ENCODE results near the gene APOL2.
A peak's percentile ranks its signal among the peaks of the same experiment; 100 is the strongest.
"Not testable (repeated sequence)": the region's sequence is repeated elsewhere in the genome, so short reads cannot be mapped to it uniquely, and the experiment has no call there.

The APOL2 gene

DNA sequence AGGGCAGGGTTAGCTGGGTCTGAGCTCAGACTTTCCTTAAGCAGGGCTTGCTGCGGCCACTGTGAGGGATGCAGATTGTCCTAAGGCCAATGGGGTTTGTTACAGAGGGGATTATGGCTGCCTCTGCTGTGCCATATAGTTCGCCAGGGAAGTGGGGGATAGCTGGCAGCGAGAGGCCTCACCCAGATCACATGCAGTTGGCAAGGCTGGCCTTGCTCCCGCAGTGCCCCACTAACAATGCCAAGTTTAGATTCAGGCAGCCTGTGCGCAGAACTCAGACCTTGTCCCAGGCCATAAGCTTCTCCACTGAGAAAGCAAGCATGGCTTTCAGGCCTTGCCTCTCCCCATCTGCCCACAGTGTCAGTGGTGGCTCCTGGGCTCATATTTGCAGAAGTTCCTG lies 4.7 kb upstream of the APOL2 start:
- DNase-seq (ENCODE audit: low spot score) = no peak

DNA sequence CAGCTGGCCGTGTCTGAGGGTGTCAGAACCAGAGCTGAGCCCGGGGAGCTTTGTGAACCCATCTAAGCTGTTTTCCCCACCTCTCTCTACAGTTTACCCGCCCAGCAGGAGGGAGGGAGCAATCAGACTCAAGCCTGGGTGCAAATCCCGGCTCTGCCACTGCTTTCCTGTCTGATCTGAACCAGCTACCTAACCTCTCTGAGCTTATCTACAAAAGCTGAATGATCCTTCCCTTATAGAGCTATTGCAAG lies 252 bp downstream of the APOL2 start:
- DNase-seq (ENCODE audit: low spot score) = no peak

DNA sequence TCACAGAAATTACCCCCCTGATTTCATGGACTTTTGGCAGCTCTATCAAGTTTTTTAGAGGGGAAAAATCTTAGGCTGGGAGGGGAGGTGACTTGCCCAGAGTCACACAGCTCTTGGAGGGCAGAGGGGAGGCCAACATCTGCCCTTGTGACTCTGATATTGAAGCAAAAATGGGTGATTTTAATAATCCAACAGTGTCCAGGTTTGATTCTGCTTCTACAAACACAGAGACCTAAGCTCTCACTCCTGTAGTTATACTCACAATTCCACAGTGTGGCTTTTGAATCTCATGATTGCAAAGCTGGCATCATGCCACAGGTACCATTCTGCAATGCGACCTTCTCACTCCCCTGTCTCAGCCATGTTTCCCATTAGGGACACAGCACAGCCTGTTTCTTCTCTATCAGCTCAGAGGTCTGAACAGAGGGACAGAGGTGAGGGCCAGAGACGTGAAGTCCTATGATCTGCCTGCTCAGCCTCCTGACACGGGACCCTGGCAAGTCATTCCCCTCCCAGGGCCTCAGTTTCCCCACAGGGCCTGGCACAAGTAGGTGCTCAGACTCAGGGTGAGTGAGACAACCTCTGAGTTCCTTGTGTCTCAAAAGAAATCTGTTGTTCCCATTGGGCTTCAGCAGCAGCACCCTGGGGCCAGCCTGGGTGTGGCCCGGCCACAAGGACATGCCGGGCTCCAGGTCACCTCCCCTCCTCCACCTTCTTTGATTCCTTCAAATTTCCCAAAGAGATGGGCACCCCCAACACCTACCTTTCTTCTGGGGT lies 766 bp downstream of the APOL2 start:
- DNase-seq (ENCODE audit: low spot score) = peak; percentile 25

GRCh38 chr22:36237462-36238372 lies 1.6 kb downstream of the APOL2 start:
- peak; percentile 56 for DNase-seq (ENCODE audit: low spot score)

GRCh38 chr22:36236388-36237319 lies 2.7 kb downstream of the APOL2 start:
- no peak for DNase-seq (ENCODE audit: low spot score)

DNA sequence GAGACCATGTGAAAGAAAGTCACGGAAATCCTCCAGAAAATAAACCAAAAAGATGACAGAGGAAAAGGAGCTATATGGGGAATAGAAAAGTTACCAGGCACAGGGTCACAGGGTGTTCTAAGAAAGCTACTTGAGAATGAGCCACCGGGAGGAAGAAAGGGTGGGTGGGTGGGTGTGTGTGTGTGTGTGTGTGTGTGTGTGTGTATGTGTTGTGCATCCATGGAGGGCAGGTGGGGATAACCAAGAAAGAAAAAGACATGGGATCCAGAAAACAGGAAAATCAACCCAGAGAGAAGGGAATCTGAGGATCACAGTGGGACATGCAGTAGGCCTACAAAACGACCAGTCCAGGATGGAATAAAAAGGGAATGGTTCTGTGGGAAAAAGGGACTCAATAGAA lies 3.7 kb downstream of the APOL2 start:
- no peak for DNase-seq (ENCODE audit: low spot score)

- no peak for DNase-seq (ENCODE audit: low spot score)
These were observed 4.4 kb downstream of the APOL2 start for GRCh38 chr22:36234919-36235318.

DNA sequence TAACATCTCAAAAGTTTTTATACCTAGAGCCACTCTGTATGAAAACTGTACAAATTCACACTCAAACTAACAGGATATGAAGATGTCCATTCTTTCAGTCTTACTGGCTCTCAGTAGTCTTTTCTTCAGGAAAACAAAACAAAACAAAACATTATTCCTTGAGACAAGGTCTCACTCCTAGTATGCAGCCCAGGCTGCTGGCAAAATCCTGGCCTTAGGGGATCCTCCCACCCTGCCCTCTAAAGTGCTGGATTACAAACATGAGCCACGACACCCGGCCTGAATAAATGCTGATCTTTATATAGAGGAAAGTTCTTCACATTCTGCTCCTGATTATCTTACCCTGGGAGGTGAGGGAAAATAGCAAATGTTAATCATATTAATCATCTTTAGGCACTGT lies 5.1 kb downstream of the APOL2 start:
- DNase-seq (ENCODE audit: low spot score) = no peak

- no peak for DNase-seq (ENCODE audit: low spot score)
These were observed 5.5 kb downstream of the APOL2 start for GRCh38 chr22:36233796-36234195.

DNA sequence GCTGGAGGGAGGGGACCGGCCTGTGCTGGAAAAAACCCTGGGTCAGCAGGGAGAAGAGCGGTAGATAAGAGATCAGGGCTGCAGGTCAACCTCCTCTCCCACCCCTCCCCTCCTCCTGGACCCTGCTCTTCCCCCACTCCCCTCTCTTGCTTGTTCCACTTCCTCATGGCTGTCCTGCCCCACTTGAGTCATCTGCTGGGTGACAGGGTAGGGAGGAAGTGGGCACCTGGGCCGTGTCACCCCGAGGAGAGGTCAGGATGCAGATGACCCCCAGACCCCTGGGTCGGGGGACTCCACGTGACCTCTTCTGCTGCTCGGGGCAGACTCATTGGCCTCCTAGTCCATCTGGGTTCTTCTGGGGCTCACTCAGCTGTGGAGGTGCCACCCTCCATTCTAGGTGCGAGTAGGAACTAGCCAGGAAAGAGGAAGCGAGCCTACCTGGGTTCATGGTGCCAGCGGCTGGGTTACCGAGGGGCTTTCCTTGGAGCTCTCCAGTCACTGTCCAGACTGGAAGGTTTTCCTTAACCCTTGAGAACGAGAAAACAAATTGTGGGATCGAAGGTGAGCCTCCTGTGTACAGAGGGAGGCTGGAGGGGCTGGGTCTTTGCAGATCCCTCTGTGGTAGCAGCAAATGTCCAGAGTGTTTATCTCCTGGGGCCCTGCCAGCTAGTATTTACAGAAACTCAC lies 6.5 kb downstream of the APOL2 start:
- no peak for DNase-seq (ENCODE audit: low spot score)

DNA sequence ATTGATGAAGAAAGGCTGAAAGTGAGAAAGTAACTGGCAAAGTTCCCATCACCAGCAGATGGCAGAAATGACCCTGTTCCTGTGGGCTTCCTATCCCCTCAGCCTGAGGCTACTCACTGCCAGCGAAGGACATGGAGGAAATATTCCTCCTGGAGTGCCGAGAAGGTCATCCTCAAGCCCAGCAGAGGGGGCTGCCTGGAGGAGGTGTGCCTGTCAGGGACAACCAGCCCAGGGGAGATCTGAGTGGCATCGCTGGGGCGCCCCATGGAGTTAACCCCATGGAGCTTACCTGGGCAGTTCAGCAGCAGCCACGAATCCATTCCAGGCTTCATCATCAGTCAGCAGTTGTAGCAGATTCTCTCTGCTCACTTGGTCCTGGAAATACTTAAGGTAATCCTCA lies 8.3 kb downstream of the APOL2 start:
- not testable (repeated sequence) for DNase-seq (ENCODE audit: low spot score)

DNA sequence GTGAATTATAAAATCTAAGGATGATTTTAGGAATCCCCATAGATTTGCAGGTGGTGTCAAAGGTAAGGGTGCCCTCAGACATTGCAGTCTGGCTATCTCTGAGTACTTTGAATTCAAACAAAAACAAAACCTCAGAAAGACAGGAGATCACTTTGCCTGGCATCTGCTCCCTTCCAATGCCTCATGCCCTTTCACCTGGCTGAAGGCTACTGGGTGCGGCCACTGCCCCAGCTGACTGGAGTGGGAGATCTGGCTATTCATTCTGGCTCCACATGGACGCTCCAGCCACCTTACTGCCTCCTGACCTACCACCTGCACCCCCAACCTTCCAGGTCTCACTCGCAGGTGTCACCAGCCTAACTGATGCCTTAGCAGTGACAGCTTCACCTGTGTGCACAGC lies 9.7 kb downstream of the APOL2 start:
- DNase-seq (ENCODE audit: low spot score) = not testable (repeated sequence)

- DNase-seq (ENCODE audit: low spot score) = no peak
These were observed 10.4 kb downstream of the APOL2 start for GRCh38 chr22:36228944-36229343.

- not testable (repeated sequence) for DNase-seq (ENCODE audit: low spot score)
These were observed 11.0 kb downstream of the APOL2 start for GRCh38 chr22:36228369-36228768.

DNA sequence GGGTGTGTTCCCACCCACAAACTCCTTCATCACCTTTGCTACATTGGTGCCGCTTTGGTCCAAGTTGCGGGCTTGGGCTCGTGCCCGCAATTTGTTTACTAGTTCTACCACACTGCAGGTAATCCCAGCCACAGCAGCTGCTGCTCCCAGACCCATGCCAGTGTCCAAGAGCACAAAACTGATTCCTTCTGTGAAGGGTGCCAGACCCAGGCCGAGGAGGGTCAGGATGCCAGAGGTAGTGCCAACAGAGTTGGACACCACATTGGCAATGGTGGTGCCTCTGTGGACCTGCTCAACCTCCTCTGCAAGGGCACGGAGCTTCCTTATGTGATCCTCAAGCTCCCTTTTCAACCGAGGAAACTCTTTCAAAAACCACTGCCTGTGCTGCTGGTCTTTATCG lies 11.5 kb downstream of the APOL2 start:
- DNase-seq (ENCODE audit: low spot score) = no peak

- no peak for DNase-seq (ENCODE audit: low spot score)
These were observed 11.9 kb downstream of the APOL2 start for GRCh38 chr22:36227396-36227795.

DNA sequence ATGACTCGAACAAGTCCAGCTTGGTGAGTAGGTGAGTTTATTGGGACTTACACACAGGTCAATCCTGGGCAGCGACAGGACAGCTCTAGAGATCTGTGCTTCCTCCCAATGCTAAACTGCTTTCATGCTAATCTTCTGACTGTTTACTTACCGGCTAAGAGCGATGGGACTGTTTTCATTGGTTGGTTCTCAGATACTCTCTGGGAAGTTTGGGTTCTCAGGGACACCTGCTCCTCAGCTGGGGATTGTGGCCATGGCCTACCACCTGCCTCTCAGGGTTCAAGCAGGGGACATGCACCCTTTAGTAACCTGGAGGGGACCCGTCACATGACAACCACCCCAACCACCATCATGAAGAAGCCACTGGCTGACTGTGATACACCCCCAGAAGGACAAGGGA lies 13.1 kb downstream of the APOL2 start:
- DNase-seq (ENCODE audit: low spot score) = no peak

- no peak for DNase-seq (ENCODE audit: low spot score)
These were observed 13.9 kb downstream of the APOL2 start for GRCh38 chr22:36225333-36225922.

DNA sequence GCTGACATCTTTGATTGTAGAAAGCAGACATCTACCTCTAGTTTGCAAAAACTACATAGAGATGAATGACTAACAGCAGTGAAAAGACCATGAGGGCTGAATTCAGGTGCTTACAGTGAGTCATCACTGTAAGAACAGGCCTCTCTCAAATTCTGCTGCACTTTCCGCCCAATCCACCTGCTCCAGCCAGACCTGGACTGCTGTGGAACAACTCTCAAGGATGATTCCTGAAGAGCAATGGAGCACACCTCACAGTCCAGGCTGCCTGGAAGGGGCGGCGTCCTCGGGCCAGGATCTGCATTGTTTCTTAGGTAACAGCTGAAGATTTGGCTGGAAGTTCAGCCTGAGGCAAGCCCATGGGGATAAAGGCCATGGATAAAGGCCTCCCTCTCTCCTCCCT lies 15.1 kb downstream of the APOL2 start:
- DNase-seq (ENCODE audit: low spot score) = no peak

DNA sequence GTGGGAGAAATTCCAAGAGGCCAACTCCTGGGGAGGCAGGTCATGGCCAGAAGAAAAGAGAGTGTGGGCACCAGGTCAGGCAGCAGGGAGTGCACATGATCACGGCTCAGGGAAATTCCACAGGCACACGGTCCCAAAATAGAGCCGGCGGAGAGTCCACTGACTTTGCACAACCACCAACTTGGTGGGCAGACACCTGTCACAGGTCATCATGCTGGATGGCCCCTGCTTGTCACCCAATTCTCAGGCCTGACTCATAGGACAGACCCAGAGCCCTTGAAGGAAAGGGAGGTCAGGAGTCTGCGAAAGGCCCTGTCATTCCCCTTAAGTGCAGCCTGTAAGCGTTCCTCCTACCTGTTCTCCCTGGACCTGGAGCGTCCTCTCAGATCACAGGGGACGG lies 15.8 kb downstream of the APOL2 start:
- no peak for DNase-seq (ENCODE audit: low spot score)

GRCh38 chr22:36222887-36223450 lies 16.4 kb downstream of the APOL2 start:
- DNase-seq (ENCODE audit: low spot score) = no peak
